T-helper 2 cell (primary cell): ENCODE measurements around the gene SYMPK.

Experiments
- DNase-seq, 5 experiments: peaks; one replicate each; pipeline versions ENCODE4 v3.0.0 to v3.0.0-alpha.2; 2012 to 2022

Gene SYMPK

GRCh38 chr19:45866400-45867176 lies 3.6 kb upstream of the SYMPK start:
- no peak for DNase-seq

DNA sequence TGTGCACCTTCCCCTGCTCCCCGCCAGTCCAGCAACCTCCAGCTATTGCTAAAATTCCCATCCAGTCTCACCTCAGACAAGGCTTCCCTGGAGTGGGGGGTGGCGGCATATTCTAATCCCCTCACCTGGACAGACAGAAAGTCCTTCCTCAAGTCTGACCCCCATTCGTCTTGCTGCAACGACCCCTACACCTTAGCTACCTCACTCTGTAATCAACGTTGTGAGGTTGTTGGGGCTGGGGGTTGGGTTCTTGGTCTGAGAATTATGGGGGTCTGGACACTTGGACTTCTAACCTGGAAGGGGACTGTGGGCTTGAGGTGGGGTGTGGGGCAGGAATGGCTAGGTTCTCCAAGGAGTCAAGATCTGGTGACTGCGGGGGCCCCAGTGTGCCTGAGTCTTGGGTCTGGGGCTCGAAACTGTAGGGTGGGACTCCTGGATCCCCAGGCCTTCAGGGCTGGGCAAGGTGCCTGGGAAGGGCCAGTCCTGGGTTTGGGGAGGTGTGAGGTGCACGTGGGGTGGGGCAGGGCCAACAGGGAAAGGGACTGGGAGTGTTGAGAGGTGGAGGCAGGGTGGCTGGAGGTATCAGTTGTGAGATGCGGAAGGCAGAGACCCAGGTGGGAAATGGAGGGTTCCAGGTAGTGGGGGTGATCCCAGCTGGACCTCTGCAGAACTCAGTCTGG lies 2.5 kb upstream of the SYMPK start:
- no peak for DNase-seq

GRCh38 chr19:45864629-45865082 lies 1.7 kb upstream of the SYMPK start:
- DNase-seq: no peak

DNA sequence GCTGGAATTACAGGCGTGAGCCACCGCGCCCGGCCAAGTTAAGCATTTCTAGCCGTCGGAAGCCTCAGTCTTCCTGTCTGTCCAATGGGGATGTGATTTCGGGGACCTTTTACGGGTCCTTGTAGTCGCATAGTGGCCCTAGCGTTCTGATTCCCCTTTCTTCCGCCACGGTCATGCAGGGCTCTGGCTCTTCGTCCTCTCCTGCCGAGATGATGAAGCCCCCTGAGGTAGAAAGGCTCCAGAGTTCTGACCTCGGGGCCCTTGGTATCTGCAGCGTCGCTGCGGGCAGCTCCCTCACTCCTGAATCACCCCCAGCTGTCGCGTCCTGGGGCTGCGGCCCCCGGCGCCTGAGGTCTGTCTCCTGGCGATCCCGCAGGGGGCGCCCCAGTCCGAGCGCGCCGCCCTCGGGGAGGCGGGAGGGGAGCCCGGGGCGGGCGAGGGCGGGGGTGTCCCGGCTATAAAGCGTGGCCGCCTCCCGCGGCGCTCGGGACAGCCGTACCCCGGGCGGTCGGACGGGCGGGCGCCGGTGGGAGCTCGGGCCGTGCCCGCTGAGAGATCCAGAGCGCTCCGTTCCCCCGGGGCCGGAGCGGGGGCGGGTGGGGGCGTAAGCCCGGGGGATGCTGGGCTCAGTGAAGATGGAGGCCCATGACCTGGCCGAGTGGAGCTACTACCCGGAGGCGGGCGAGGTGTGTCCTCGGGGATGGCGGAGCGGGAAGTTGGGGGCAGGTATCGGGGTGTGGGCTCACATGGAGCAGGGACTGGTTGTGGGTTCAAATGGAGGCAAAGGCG lies 1.1 kb upstream of the SYMPK start, which contains the start of gene FOXA3:
FOXA3 (plus strand) TSS at position 487 of the 789 bp plus-strand sequence; CDS start at position 618, 131 bp downstream.
- peak; percentile 24 to 64 (median 45) for DNase-seq

- no peak for DNase-seq
Observed at GRCh38 chr19:45863335-45863839, 440 bp upstream of the SYMPK start.

GRCh38 chr19:45862271-45862563 lies 730 bp downstream of the SYMPK start:
- DNase-seq: no peak

- DNase-seq: no peak
Observed at GRCh38 chr19:45860359-45861259, 2.3 kb downstream of the SYMPK start.

DNA sequence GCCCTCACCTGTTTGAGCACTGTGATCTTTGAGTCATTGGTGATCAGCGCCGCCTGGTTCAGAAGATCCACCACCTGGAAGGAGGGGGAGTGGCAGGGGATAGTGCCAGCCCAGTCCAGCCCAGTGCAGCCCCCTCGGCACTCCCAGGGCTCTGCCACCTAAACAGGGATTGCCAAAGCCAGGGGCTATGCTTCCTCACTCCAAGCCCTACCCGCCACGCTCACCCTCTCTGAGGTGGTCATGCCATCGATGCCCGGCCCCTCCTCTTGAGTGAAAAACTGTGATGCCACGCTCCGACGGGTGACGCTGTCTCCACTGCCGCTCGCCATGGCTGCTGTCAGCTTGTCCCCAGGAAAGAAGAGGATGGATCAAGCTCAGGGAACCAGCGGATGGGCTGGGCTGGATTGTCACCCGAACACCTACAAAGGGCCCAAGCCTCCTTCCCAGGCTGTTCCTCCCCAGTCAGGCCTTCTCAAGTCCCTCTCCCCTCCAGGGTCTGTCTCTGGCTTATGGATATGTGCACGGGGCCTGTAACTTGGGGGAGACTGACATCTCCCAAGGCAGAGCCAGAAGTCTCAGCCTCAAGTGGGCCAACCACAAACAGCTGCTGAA lies 8.7 kb downstream of the SYMPK start:
- no peak for DNase-seq

DNA sequence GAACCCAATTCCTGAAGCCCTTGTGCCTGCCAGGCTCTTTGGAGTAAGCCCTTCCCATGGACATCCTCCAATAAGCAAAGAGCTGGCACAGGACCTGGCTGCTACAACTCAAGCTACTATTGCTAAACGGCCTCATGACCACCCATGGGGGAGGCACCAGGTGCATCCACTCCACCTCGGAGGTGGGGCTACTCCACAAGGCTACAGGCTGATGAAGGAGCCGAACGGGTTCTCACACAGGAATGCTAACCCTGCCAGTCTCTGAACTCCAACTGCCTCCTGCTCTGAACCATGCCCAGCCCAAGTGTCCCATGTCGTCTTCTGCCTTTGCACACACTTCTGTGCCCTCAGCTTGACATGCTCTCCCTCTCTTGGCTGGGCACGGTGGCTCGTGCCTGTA lies 10.0 kb downstream of the SYMPK start:
- DNase-seq: no peak

DNA sequence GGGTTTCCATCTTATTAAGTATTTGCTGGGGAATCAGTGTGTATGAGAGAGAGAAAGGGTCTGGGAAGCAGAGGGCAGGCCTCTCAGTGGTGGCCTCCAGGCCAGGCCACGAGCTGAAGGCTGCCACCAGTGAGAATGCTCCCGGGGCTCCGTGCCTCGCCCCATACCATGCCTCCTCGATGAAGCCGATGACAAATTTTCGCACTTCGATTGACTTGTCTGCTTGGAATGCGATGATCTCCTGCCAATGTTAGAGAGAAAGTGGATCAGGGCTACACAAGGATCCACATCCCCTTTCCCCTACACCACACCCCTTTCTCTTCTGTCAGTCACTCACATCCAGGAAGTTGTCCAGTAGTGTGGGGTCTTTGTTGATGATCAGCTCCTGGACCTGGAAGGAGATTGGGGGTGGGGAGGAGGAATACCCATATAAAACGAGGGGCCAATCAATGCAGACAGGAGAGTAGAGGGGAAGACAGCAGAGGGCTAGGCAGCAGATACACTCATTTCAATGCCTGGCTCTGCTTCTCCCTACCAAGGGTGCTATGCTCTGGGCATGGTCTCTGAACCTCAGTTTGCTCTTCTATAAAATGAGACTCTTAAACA lies 10.7 kb downstream of the SYMPK start:
- no peak for DNase-seq

GRCh38 chr19:45848922-45849321 lies 14.0 kb downstream of the SYMPK start:
- no peak for DNase-seq

DNA sequence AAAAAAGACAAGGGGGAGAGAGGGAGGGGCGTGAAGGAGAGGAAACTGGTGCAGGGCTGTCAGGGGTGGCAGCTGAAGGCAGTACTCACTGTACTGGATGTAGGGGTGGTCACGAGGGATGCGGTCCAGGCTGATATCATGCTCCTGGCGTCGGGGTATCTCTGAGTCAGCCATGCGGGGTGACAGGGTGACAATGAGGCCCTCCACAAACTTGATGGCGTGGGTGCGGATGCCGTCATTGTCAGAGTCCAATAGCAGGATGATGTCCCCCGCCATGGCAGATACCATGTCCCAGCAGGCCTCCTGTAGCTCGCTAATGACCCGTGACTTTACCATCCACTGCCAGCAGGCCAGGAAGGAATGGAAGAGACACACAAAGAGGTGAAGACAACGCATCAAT lies 15.3 kb downstream of the SYMPK start:
- no peak for DNase-seq

DNA sequence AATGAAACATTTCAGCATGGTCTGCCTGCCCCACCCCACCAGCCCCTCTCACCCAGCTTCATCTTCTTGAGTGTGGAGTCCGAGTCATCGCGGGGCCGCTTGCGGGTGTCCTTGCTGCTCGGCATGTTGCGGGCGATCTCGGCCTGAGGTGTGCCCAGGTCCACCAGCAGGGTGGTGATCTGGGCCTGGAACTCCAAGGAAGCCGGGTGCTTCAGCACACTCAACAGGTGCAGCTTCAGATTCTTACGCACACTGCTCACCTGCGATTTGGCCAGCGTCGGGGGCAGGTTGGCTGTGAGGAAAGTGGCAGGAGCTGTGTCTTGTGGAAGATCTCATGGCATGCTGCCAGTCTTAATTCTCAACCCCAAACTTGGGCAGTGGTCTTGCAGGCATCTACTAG lies 20.7 kb downstream of the SYMPK start:
- no peak for DNase-seq

GRCh38 chr19:45834970-45835369 lies 28.0 kb downstream of the SYMPK start:
- no peak for DNase-seq

DNA sequence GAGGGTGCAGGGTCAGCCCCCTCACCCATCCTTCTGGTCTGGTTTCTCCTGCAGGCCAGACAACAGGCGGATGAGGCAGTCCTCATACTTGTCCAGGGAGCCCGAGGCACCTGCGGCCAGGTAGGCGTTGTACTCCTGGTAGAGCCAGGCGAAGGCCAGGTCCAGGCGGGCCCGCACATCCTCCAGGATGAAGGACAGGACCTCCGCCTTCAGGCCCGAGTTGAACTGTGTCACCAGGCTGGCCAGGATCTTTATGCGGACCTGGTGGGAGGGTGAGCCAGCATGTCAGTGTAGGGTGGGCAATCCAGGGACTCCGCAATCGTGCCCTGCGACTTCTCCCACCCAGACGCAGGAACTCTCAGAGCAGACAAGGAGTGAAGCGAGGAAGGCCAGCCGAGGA lies 34.0 kb downstream of the SYMPK start:
- DNase-seq: no peak

DNA sequence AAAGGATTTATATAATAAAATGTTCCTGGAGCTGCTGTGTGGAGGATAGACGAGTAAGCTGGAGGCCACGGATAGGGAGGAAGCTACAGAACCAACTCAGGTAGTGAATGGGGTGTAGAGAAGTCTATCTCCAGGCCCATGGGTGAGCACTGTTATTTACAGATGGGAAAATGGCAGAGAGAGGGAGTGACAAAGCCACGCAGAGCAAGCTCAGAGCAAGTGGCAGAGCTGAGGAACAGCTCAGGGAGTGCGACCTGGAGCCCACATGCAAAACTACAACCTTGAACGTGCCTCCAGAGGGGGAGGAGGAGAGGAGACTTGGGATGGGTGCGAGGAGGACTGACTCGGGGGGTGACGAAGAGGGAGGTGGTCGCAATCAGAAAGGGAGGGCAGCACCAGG lies 34.4 kb downstream of the SYMPK start:
- DNase-seq: no peak

GRCh38 chr19:45827459-45828093 lies 35.4 kb downstream of the SYMPK start:
- no peak for DNase-seq

- DNase-seq: no peak
Observed at GRCh38 chr19:45826934-45827333, 36.0 kb downstream of the SYMPK start.

DNA sequence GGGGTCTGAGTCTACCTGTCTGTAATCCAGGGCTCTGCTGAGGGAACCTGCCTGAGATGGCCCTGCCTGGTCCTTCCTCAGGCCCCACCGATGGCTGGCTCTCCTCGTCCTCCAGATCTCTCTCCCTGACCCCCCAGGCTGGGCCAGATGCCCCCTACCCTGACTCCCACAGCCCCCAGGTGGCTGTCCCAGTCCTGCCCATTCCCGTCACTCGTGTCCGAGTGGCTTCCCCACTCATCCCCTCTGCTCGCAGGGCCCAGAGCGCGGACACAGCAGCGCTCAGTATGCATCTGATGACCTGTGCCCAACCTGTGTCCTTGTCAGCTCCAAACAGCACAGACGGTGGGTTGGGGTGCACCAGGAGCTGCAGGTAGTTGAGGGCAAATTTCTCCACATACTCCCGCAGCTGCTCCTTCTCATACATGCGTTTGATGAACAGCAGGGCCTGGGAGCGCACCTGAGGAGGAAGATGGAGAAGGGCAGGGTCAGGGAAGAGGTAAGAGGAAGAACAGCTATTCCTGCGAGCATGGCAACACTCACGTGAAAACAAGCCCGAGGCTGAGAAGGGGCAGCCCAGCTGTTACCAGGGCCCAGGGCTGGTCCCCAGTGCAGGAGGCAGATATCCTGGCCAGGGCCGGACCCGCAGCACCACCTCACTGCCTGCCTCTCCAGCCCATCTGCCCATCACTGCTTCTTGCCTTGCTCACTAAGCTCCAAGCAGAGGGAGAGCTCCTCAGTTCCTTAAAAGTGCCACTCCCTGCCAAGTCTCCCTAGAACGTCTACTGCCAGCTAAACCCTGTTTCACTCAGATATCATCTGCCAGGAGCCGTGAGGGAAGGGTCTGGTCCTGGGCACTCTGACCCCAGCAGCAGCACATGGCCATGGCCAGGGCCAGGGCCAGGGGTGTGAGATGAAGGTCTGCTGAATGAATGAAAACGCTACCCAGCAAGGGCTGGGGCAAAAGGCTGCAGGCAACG lies 36.7 kb downstream of the SYMPK start:
- no peak for DNase-seq

DNA sequence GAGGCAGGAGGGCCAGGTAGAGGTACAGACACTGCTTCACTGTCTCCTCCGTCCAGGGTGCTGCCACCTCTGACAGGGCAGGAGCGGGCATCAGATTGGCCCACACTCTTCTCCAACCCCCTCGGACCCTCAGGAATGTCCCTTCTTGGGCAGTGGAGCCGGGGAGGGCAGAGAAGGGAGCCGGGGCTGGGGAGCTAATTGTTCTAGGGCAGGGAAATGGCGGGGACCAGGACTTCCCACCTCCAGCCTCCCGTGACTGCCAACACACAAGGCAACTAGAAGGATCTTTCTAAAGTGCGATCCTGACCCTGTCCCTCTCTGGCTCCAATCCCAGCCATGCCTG lies 37.7 kb downstream of the SYMPK start:
- no peak for DNase-seq
